Transverse colon (tissue), 4 donors: ENCODE results near the gene BCKDHA. TPM values are rescaled to one million over a fixed set of nuclear protein-coding genes. Genes with fewer than 3 reads are reported as not detected.

Source experiments
- DNase-seq: peaks from one replicate; pipeline ENCODE4 v3.0.0-alpha.2; 2019
- H3K27ac ChIP-seq, 4 donors: fragments of 200-600 bp; sonication (generic); 2 replicates each; pipeline ENCODE4 v1.5.1; 2016 to 2018; ENCODE audit warnings: inconsistent platforms in 4 of 4
- H3K27me3 ChIP-seq: fragments of 200-600 bp; sonication (generic); 2 replicates; pipeline ENCODE4 v1.5.1; 2017; ENCODE audit warnings: inconsistent platforms
- H3K36me3 ChIP-seq, 4 donors: fragments of 200-600 bp; sonication (generic); 2 replicates each; pipeline ENCODE4 v1.5.1; 2017 to 2019; ENCODE audit warnings: inconsistent platforms in 4 of 4
- H3K4me1 ChIP-seq, 4 donors: fragments of 200-600 bp; sonication (generic); 2 replicates each; pipeline ENCODE4 v1.5.1; 2017 to 2020; ENCODE audit warnings: inconsistent platforms in 4 of 4
- H3K4me3 ChIP-seq, 4 donors: fragments of 200-600 bp; sonication (generic); 1 replicate in 1 of 4; 2 replicates in 3 of 4; pipeline versions ENCODE4 v1.5.1 to v1.6.1; 2017 to 2019; ENCODE audit warnings: inconsistent platforms in 4 of 4
- H3K9me3 ChIP-seq, 2 donors: fragments of 200-600 bp; sonication (generic); 2 replicates each; pipeline ENCODE4 v1.5.1; 2017 to 2019; ENCODE audit warnings: inconsistent platforms in 2 of 2
- EP300 ChIP-seq: sonication (generic); formaldehyde crosslinking; IDR thresholded peaks from one replicate; pipeline ENCODE4 v1.6.1; 2017; ENCODE audit warnings: antibody characterized with exemption, low read depth
- POLR2A ChIP-seq: fragments of 450-650 bp; IDR thresholded peaks from one replicate; pipeline ENCODE4 v1.6.1; 2016; ENCODE audit warnings: antibody characterized with exemption, mild to moderate bottlenecking, moderate library complexity
- POLR2AphosphoS5 ChIP-seq, 3 donors: sonication (generic); formaldehyde crosslinking; IDR thresholded peaks; one replicate each; pipeline ENCODE4 v1.6.1; 2016; ENCODE audit warnings: antibody characterized with exemption in 3 of 3
- WGBS, 2 donors: methylation state at CpG; one replicate each; pipeline ENCODE4 v1.1.5; 2018; ENCODE audit warnings: low coverage in 1 of 2; 5-methylcytosine and 5-hydroxymethylcytosine counted together
- in situ Hi-C, 4 donors: fragments of 200-750 bp; cut with MboI; loops; one replicate each; pipeline versions ENCODE4 v1.15.0 to v1.15.1; 2017; ENCODE audit warnings: low sequenced_read_pairs in 3 of 4, low pct_ligation_motif_present in 1 of 4, low pct_unique_long_range_greater_than_20kb in 1 of 4
- intact Hi-C: fragments of 100-400 bp; cut with DNase I; formaldehyde crosslinking; loops from one replicate; pipeline ENCODE4 v1.15.1; 2023; ENCODE audit warnings: low total_unique reads
- total RNA-seq, 4 donors: library from RNA; depleted of rRNA; stranded (reverse); fragments of >200 nt; gene quantifications; one replicate each; pipeline ENCODE4 v1.1.0, GENCODE V29; 2016
- TF ChIP-seq, protein P1 (sequence below), 5 experiments: fragments of 200-600 bp in 3 of 5; fragments of 450-650 bp in 2 of 5; sonication (generic) in 3 of 5; IDR thresholded peaks; 1 replicate in 2 of 5; 2 replicates in 3 of 5; pipeline ENCODE4 v1.5.1; 2016 to 2017; ENCODE audit warnings: antibody characterized with exemption in 5 of 5, inconsistent platforms in 3 of 5, mild to moderate bottlenecking in 2 of 5, moderate library complexity in 1 of 5

The BCKDHA gene
- total RNA-seq, 4 donors from 2014 or later: 12.0 to 29.9 (median 20.9) TPM

DNA sequence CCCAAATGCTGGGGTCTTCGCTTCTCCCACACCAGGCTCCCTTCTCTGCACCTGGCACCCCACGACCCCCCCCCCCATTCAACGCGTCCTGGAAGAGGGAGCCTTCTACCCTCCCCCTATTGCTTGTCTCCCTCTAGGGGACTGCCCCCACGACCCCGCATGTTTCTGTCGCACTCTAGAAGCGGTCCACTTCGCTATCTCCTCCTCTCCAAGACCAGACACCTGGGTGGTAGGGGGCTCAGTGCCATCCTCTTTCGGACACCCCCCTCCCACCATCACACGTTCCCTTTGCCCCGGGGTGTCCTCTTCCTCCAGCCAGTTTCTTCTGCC is 45.4 kb upstream of the BCKDHA start:
- H3K27ac ChIP-seq: peak overlapping the region; percentile 87 to 90 (median 88)
- intact Hi-C loops: no loop called here
- peaks cover 44% of the 10 kb centered on the region for H3K27me3 ChIP-seq
- H3K4me1 ChIP-seq: peaks cover 5 to 49% (median 34%) of the 10 kb centered on the region in 4 donors
- H3K4me3 ChIP-seq: peak overlapping the region; percentile 67 to 75 (median 71)
- H3K36me3 ChIP-seq: no peaks in the 10 kb centered on the region
- TF ChIP-seq EP300: no peak
- TF ChIP-seq, protein P1, sequence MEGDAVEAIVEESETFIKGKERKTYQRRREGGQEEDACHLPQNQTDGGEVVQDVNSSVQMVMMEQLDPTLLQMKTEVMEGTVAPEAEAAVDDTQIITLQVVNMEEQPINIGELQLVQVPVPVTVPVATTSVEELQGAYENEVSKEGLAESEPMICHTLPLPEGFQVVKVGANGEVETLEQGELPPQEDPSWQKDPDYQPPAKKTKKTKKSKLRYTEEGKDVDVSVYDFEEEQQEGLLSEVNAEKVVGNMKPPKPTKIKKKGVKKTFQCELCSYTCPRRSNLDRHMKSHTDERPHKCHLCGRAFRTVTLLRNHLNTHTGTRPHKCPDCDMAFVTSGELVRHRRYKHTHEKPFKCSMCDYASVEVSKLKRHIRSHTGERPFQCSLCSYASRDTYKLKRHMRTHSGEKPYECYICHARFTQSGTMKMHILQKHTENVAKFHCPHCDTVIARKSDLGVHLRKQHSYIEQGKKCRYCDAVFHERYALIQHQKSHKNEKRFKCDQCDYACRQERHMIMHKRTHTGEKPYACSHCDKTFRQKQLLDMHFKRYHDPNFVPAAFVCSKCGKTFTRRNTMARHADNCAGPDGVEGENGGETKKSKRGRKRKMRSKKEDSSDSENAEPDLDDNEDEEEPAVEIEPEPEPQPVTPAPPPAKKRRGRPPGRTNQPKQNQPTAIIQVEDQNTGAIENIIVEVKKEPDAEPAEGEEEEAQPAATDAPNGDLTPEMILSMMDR (IDR thresholded peaks at IDR 0.05): no peak
- no peak for TF ChIP-seq POLR2A
- no peak for TF ChIP-seq POLR2AphosphoS5 (IDR thresholded peaks at IDR 0.05)
- DNase-seq: no peak
- in situ Hi-C loops: no loop called here
- H3K9me3 ChIP-seq: no peaks in the 10 kb centered on the region
- WGBS, 2 donors: 0 to 3% methylated on average over 1 to 12 of the region's 12 CpGs

DNA sequence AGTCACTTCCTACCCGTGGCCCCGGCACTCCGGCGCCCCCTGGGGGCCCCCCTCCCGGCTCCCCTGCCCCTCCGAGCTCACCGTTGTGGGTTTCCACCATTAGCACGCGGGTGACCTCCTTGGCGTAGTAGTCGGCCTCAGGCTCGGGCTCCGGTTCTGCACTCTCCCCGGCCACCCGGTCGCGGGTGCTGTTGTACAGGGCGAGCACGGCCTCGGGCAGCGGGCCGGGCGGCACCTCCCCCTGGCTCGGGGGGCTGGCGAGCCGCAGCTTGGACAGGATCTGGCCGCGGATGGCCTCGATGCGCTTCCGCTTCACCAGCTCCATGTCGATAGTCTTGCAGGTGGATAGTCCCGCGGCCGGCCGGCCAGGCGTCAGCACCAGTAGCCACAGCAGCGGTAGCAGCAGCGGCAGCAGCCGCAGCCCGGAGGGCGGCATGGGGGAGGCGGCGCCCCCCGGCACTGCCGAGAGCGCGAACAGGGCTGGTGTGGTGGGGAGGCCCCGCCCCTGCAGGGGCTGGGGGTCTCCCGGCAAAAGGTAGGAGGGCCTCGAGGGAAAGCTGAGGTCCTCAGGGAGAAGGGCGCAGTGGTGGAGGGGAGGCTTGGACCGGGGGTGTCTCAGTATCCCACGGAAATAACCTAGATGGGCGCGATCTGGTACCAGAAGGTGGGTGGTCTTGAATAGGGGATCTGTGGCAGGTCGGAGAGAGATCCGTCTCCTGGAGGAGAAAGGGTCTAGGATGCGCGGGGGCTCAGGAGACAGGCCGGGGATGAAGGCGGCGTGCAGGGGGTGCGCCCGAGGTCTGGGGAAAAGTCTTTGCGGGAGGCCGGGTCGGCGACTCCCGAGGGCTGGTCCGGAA is 44.8 kb upstream of the BCKDHA start:
- H3K4me3 ChIP-seq: peak overlapping the region; percentile 67 to 75 (median 71)
- peak overlapping the region; percentile 87 to 90 (median 88) for H3K27ac ChIP-seq
- in situ Hi-C loops: no loop called here
- DNase-seq: peak; percentile 78
- no peaks in the 10 kb centered on the region for H3K9me3 ChIP-seq
- TF ChIP-seq POLR2AphosphoS5 (IDR thresholded peaks at IDR 0.05) (peak in 1 of 3 donors; percentile 15), POLR2A (no peak)
- TF ChIP-seq, protein P1 (IDR thresholded peaks at IDR 0.05): peak in 4 of 5 experiments; percentile 10 to 40 (median 34)
- 0 to 4% methylated on average over 5 to 71 of the region's 71 CpGs for WGBS, 2 donors
- H3K27me3 ChIP-seq: peaks cover 44% of the 10 kb centered on the region
- peaks cover 5 to 49% (median 34%) of the 10 kb centered on the region in 4 donors for H3K4me1 ChIP-seq
- no peaks in the 10 kb centered on the region for H3K36me3 ChIP-seq
- intact Hi-C loops: no loop called here

DNA sequence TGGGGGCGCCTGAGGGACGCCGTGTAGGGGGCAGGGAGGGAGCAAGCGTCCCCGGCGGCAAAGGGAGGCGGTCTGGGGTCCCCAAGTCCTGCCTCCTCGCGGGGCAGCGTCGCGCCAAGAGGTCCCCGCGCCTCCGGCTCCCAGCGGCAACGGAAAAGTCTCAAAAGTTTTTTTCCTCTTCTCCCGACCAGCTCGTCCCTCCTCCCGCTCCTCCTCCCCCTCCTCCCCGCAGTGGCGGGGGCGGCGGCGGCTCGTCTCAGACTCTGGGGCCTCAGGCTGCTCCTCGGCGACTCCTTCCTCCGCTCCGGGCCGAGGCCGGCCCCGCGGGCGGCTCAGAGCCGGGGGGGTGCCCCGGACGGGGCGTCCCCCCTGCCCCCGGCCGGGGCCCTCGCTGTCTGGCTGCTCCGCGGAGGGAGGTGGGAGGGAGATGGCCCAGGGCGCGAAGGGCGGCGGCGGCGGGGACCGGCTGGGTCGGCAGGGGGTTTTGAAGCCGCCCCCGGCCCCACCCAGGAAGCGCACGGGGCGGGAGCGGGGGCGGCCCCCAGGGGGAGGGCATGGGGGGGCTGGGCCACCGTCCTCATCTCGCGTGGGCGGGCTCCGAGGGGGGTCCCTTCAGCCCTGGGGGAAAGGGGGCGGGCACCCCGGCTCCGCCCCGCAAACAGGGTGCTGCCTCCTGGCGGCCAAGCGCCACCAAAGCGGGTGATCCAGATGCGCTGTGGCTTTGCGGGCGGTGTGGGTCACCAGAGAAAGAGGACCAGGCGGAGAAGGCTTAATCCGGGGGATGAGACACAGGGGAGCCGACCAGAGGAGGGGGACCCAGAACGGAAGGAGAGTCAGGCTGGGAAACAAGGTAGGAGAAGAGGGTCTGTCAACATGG is 43.9 kb upstream of the BCKDHA start, which contains the start of gene TGFB1:
TGFB1 (minus strand) TSS at position 457 of the 877 bp plus-strand sequence. CDS start 878 bp downstream, outside the sequence.
- Histone ChIP-seq H3K9me3 (no peaks in the 10 kb centered on the region), H3K27ac (peak within 1 kb of the TSS; percentile 87 to 90 (median 88)), H3K27me3 (peaks cover 44% of the 10 kb centered on the region), H3K4me1 (peaks cover 5 to 49% (median 34%) of the 10 kb centered on the region in 4 donors), H3K4me3 (peak within 1 kb of the TSS; percentile 67 to 75 (median 71)), H3K36me3 (no peaks in the 10 kb centered on the region)
- in situ Hi-C loops: no loop called here
- peak; percentile 90 for DNase-seq
- 1% methylated on average over 63 of the region's 78 CpGs; no CpG with 5 or more reads in 1 of the 2 donors for WGBS, 2 donors
- intact Hi-C loops: no loop called here
- peak; percentile 13 to 76 (median 71) for TF ChIP-seq POLR2AphosphoS5 (IDR thresholded peaks at IDR 0.05)
- no peak for TF ChIP-seq POLR2A
- TF ChIP-seq, protein P1 (IDR thresholded peaks at IDR 0.05): peak; percentile 84 to 92 (median 84)
